ENCODE measurements around the gene CCDC159.
"Not testable (repeated sequence)": the region's sequence is repeated elsewhere in the genome, so short reads cannot be mapped to it uniquely, and the experiment has no call there.

The CCDC159 gene

DNA sequence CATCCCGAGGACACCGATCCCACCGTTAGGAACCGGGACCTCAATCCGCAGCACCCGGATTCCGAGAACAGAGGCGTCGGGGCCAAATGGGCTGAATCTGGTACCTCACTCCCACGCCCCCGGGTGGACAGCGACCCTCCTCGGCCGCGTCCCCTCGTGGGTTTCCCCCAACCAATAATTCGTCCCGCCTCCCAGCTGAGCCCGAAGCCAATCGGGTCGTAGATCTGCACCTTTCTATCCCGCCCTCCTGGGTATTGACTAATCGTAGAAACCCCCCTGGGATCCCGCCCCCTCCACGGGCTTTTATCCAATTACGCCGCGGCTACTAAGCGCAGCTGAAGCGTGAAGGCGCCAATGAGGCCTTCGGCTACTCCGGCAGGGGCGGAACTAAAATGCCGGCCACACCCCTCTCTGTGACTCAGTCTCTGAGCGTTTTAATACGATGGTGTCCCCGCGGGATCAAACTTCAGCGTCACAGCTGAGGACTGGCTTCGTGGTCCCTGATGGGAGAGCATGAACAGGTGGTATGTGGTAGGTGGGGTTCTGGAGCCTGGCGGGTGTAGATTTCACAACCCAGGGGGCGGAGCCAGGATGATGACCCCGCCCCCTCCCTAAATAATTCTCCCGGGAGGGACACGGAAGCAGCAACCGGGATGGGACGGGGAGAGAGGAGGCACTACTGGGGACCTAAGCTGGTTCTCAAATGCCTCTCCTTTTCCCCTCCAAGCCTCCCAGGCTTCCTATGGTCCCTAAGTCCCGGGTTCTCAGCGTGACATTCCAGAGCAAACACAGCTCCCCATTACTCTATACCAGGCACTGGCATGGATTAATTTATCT is at the start of gene CCDC159, which contains the start of gene TMEM205:
Gene CCDC159 (plus strand): TSS at position 416 of the 837 bp plus-strand sequence. CDS start 88 bp downstream, at position 504.
Gene TMEM205 (minus strand): TSS at position 165 of the 837 bp plus-strand sequence. CDS start 649 bp downstream, outside the sequence.
- peak; percentile 98 for DNase-seq

DNA sequence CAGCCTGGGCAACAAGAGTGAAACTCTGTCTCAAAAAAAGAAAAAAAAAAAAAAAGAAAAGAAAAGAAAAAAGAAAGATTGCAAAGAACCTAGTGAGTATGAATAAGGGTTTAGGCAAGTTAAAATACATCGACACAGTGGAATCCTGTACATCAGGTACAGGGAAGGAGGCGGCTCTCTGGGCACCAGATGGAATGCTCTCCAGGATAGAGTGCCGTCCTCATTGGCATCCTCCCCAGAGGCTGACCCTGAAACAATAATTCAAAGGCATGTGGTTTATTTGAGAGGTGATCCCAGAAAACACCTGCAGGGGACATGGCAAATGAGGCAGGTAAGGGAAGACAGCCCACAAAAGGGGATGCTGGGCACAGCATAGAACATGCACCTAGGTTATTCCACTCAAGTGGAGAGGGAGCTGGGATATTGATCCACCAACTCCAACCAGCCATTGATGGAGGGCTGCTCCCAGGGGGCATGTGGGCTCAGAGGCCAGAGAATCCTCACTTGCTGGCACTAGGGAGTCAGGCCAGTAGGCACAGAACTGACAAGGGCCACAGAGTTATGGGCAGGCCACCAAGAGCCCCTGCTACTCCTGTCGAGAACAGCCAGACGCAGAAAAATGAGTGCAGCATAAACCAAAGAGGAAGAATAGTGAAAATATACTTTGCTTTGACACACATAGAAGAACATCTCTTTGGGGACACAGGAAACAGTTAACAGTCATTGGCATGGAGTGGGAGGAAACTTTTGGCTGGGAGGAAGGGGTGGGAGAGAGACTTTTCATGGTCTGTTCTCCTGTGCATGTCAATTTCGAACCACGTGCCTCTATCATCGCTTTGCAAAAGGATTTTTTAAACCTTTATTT is 46.1 kb upstream of the CCDC159 start:
- no peak for DNase-seq

DNA sequence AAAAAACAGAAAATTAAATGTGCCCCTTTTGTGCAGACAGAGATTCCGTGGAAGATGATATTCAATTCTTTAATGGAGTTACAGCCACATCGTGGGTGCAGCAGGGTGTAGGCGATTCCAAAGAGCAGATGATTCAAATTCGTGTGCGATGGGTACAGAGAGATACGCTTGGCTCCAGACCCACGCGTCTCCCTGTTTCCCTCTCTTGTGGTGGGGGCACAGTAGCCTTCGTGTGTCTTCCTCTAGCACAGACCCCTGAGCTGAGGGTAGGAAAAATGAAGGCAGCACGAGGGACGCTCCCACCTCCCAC is 45.6 kb upstream of the CCDC159 start:
- DNase-seq: no peak

DNA sequence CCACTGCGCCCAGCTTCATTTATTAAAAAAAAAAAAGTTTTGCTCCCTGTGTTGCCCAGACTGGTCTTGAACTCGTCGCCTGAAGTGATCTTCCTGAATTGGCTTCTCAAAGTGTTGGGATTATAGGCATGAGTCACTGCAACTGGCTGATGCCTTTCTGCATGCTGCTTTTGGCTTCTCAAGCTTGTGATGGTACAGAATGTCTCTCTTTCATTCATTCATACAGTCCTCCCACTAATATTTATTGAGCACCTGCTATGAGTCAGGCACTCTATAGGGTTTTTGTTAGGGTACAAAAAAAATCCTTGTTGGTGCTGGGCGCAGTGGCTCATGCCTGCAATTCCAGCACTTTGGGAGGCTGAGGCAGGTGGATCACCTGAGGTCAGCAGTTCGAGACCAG is 41.4 kb upstream of the CCDC159 start:
- DNase-seq: no peak

DNA sequence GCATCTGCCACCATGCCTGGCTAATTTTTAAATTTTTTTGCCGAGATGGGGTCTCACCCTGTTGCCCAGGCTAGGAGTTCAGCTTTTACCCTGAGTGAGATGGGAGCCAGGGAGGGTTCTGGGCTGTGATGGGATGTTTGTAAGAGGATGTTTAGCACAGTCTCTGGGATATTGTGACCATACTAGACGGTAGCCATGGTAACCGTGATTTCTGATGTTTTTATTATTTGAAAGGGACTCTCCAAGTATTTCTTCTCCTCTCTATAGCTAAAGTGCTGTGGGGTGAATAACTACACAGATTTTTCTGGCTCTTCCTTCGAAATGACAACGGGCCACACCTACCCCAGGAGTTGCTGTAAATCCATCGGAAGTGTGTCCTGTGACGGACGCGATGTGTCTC is 40.0 kb upstream of the CCDC159 start:
- DNase-seq: no peak

GRCh38 chr19:11320278-11320995 is 25.9 kb upstream of the CCDC159 start:
- not testable (repeated sequence) for DNase-seq

GRCh38 chr19:11321191-11322126 is 24.9 kb upstream of the CCDC159 start:
- DNase-seq: no peak

DNA sequence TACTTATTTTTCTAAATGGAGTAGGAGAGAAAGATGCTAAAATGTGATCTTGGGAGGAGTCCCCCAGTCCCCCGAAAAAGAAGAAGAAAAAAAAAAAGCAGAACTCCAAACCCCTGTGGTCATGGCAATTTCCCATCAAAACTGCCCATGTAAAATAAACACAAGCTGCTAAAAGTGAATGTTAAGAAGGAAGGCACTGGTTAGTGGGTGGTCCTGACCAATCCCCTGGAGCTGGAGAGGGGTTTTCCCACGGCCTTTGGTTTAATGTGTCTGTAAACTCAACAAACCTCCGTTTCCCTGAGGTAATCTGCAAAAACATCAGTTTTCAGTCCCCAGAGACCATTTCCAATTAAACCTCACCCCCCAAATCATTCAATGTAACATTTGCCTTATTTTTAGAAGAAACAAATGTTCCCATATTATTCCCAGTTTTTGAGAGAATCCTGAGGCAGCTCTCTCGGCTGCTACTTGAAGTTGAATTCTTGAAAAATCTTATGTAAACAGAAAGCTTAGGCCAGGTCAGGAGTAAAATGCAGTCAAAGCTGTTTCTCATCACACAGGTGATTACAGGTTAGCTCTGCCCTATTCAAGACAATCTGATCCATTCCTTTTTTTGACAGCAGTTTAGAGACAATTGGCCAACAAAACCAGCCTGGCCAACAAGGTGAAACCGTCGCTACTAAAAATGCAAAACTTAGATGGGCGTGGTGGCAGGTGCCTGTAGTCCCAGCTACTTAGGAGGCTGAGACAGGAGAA is 23.9 kb upstream of the CCDC159 start:
- DNase-seq: peak; percentile 27

DNA sequence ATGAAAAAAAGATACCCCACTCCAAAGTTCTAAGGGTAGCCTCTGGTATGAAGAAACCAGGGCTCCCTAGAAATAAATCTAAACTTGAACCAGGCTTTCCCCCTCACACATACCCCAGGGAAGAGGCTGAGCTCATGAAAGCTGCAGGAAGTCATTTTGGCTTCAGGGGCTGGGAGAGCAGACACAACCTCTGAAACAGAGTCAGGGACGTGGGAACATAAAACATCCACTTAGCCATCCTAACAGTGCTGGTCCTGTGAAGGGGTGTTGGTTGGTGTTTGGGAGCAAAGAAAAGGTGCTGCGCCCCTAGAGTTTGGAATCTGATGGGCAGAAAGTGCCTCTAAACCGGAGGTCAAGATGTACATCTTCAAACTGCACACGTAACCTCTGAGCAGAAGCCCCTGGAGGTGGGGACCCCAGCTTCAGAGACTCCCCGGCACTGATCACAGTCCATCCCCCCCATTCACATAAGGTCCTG is 22.7 kb upstream of the CCDC159 start:
- DNase-seq: no peak

DNA sequence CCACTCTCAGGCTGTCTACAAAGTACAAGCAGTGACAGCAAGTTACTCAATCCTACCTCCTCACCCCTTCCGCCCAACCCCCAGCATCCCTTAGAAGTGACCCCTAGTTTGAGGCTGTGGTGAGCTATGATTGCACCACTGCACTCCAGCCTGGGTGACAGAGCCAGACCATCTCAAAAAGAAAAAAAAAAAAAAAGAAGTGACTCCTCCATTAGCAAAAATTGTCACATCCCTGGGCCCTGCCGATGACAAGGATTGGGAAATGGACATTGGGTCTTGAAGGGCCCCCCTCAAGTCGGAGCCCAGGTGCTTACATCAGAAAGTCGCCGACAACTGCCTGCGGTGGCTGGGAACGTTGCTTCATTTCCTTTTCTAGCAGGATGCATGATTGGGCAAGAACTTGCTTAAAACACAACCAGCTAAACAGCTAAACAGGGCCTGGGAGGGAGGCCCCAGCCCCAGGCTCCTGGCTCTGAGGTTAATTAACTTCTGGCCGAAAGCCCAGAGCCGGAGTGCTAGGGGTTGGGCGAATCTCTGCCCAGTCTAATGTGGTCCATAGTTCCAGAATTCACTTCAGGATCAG is 22.1 kb upstream of the CCDC159 start:
- DNase-seq: peak; percentile 83

- no peak for DNase-seq
Observed at GRCh38 chr19:11324748-11325389, 21.4 kb upstream of the CCDC159 start.

- no peak for DNase-seq
Observed at GRCh38 chr19:11325544-11325943, 20.8 kb upstream of the CCDC159 start.

GRCh38 chr19:11330127-11330526 is 16.2 kb upstream of the CCDC159 start:
- no peak for DNase-seq

GRCh38 chr19:11331502-11331901 is 14.8 kb upstream of the CCDC159 start:
- DNase-seq: no peak

DNA sequence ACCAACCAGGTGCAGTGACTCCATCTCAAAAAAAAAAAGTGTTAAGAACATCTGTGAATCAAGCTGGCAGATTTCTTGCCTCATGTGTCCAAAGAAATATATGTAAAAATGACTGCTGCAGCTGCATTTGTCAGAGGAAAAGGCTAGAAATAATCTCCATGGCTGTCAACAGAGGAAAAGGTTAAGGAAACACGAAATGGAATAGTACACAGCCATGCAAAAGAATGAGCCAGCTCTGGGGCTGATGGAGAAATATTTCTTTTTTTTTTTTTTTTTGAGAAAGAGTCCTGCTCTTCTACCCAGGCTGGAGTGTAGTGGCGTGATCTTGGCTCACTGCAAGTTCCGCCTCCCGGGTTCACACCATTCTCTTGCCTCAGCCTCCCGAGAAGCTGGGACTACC is 13.5 kb upstream of the CCDC159 start:
- DNase-seq: no peak

GRCh38 chr19:11333838-11334237 is 12.5 kb upstream of the CCDC159 start:
- DNase-seq: not testable (repeated sequence)

GRCh38 chr19:11335449-11336146 is 10.7 kb upstream of the CCDC159 start:
- no peak for DNase-seq

GRCh38 chr19:11337080-11337479 is 9.2 kb upstream of the CCDC159 start:
- no peak for DNase-seq

DNA sequence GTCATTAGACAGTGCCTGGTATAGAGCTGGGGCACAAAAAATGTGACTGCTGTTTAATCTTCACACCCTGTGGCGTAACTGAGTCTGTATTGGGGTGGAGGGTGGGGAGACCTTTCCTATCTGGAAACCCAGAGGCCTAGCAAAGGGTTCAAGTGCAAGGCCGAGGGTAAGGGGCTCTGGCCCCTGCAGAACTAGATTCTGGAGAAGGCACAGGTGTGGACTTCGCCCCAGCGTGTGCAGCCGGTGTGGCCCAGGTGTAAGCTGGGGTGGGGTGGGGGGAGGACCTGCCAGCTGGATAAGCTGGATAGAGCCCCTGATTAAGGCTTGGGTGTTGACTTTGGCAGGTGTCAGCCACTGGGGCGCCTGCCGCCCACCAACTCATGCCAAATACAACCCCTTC is 8.2 kb upstream of the CCDC159 start:
- DNase-seq: no peak
